Endothelial cell (in vitro differentiated cells): ENCODE measurements around the gene ZBTB9. TPM values are rescaled to one million over a fixed set of nuclear protein-coding genes. Genes with fewer than 3 reads are reported as not detected.

ENCODE experiments used
- DNase-seq: peaks from one replicate; pipeline ENCODE4 v3.0.0; 2021; ENCODE audit warnings: low spot score
- H3K27ac Mint-ChIP-seq: one replicate; pipeline ENCODE4 v1.8.0; 2021; ENCODE audit warnings: mixed read lengths, inconsistent platforms; ENCODE audit not compliant: unreplicated experiment
- H3K27me3 Mint-ChIP-seq: one replicate; pipeline ENCODE4 v1.8.0; 2021; ENCODE audit warnings: mild to moderate bottlenecking, moderate library complexity, mixed read lengths, inconsistent platforms; ENCODE audit not compliant: unreplicated experiment
- H3K36me3 Mint-ChIP-seq: one replicate; pipeline ENCODE4 v1.8.0; 2021; ENCODE audit warnings: mild to moderate bottlenecking, low read depth, mixed read lengths, inconsistent platforms; ENCODE audit not compliant: unreplicated experiment
- H3K4me1 Mint-ChIP-seq: one replicate; pipeline ENCODE4 v1.8.0; 2021; ENCODE audit warnings: mild to moderate bottlenecking, mixed read lengths, inconsistent platforms; ENCODE audit not compliant: unreplicated experiment
- H3K4me3 Mint-ChIP-seq: one replicate; pipeline ENCODE4 v1.8.0; 2021; ENCODE audit warnings: mild to moderate bottlenecking, mixed read lengths, inconsistent platforms; ENCODE audit not compliant: unreplicated experiment
- H3K9me3 Mint-ChIP-seq: one replicate; pipeline ENCODE4 v1.8.0; 2021; ENCODE audit warnings: mixed read lengths, inconsistent platforms; ENCODE audit not compliant: unreplicated experiment
- CTCF ChIP-seq: fragments of 200-600 bp; sonication (generic); IDR thresholded peaks from one replicate; pipeline ENCODE4 v1.5.0; 2021; ENCODE audit warnings: antibody characterized with exemption; ENCODE audit not compliant: unreplicated experiment
- total RNA-seq: library from RNA; stranded (reverse); fragmentation: NEBNext Ultra II Directional; extraction: Animal tissue kit (Norgen Biotek cat#: 25700); gene quantifications from one replicate; pipeline ENCODE4 v1.2.1, GENCODE V29; 2021; ENCODE audit not compliant: unreplicated experiment

The ZBTB9 gene
- total RNA-seq, 1 donor from 2014 or later = 18.7 TPM

- Mint-ChIP-seq H3K9me3 (no peaks in the 10 kb centered on the region), H3K4me1 (peaks cover 66% of the 10 kb centered on the region), H3K27ac (peak overlapping the region; percentile 93), H3K27me3 (peaks cover 15% of the 10 kb centered on the region), H3K4me3 (peak overlapping the region; percentile 56), H3K36me3 (peaks cover 17% of the 10 kb centered on the region)
- no peak for TF ChIP-seq CTCF
- peak; percentile 84 for DNase-seq
Observed at GRCh38 chr6:33430991-33431879, 23.1 kb upstream of the ZBTB9 start.

GRCh38 chr6:33431880-33432541 lies 22.4 kb upstream of the ZBTB9 start:
- DNase-seq = no peak
- Mint-ChIP-seq H3K27ac (peak overlapping the region; percentile 59), H3K9me3 (no peaks in the 10 kb centered on the region), H3K27me3 (peaks cover 12% of the 10 kb centered on the region), H3K36me3 (peaks cover 25% of the 10 kb centered on the region), H3K4me1 (peaks cover 63% of the 10 kb centered on the region), H3K4me3 (peak overlapping the region; percentile 61)
- TF ChIP-seq CTCF = no peak

GRCh38 chr6:33432546-33432945 lies 21.8 kb upstream of the ZBTB9 start:
- Mint-ChIP-seq H3K9me3 (no peaks in the 10 kb centered on the region), H3K4me3 (peak overlapping the region; percentile 61), H3K27me3 (peaks cover 12% of the 10 kb centered on the region), H3K27ac (peak overlapping the region; percentile 59), H3K4me1 (peaks cover 58% of the 10 kb centered on the region), H3K36me3 (peaks cover 31% of the 10 kb centered on the region)
- no peak for DNase-seq
- TF ChIP-seq CTCF = no peak

- Mint-ChIP-seq H3K27me3 (peaks cover 12% of the 10 kb centered on the region), H3K4me3 (peak overlapping the region; percentile 61), H3K9me3 (no peaks in the 10 kb centered on the region), H3K4me1 (peaks cover 58% of the 10 kb centered on the region), H3K36me3 (peaks cover 31% of the 10 kb centered on the region), H3K27ac (peak overlapping the region; percentile 59)
- TF ChIP-seq CTCF = no peak
- DNase-seq = no peak
Observed at GRCh38 chr6:33433001-33433543, 21.3 kb upstream of the ZBTB9 start.
